ENCODE results near the gene SH3RF3. TPM values are rescaled to one million over a fixed set of nuclear protein-coding genes. Genes with fewer than 3 reads are reported as not detected.

SH3RF3 gene
- total RNA-seq, 2 donors from 2014 or later, result 37.4 to 61.7 TPM

DNA sequence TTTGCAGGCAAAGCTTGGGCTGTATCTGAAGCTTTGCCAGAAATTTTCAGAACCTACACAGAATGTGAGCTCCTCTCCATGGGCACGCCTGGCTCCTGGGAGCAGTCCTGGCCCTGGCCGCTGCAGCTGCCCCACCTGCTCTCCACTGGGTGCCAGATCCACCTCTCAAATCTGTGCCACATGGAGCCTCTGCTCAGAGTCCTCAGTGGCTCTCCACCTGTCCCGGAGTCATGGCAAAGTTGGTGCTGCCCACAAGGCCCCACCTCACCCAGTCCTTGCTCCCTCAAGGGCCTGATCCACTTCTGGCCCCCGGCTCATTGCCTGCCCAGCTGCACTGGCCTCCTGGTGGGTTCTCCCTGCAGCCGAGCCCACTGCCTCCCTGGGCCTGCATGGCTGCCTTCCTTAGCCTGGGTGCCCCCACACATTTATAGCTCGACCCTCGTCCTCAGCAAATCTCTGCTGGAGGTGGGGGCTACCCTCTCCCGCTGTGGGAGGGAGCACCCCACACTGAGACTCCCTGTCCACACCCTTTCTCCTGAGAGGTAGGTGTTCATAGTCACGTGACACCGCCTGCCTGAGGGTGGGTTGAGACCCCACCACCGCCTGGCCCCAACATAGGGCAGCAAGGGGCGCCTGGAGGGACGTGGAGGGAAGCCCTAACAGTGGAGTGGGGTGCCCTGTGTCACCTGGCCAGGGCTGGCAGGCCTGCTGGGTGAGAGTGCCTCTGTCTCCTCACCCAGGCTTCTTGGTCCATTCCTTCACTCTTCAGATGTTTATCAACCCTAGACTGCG is 224.1 kb downstream of the SH3RF3 start:
- Histone ChIP-seq H3K36me3 (no peaks in the 10 kb centered on the region), H3K27ac (no peak overlapping the region), H3K4me1 (ENCODE audit: control insufficient read depth in 1 of 2, low read depth in 2 of 2) (peaks cover 26 to 50% of the 10 kb centered on the region in 2 donors), H3K27me3 (replicated peaks; ENCODE audit: insufficient read depth) (no peaks in the 10 kb centered on the region), H3K9me3 (no peaks in the 10 kb centered on the region), H3K4me3 (no peak overlapping the region)
- no peak for DNase-seq (ENCODE audit: low spot score)
- TF ChIP-seq, protein P1, sequence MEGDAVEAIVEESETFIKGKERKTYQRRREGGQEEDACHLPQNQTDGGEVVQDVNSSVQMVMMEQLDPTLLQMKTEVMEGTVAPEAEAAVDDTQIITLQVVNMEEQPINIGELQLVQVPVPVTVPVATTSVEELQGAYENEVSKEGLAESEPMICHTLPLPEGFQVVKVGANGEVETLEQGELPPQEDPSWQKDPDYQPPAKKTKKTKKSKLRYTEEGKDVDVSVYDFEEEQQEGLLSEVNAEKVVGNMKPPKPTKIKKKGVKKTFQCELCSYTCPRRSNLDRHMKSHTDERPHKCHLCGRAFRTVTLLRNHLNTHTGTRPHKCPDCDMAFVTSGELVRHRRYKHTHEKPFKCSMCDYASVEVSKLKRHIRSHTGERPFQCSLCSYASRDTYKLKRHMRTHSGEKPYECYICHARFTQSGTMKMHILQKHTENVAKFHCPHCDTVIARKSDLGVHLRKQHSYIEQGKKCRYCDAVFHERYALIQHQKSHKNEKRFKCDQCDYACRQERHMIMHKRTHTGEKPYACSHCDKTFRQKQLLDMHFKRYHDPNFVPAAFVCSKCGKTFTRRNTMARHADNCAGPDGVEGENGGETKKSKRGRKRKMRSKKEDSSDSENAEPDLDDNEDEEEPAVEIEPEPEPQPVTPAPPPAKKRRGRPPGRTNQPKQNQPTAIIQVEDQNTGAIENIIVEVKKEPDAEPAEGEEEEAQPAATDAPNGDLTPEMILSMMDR (IDR thresholded peaks at IDR 0.05), result no peak
- ATAC-seq (ENCODE audit: insufficient number of reproducible peaks, low FRiP score, low read depth), result no peak

DNA sequence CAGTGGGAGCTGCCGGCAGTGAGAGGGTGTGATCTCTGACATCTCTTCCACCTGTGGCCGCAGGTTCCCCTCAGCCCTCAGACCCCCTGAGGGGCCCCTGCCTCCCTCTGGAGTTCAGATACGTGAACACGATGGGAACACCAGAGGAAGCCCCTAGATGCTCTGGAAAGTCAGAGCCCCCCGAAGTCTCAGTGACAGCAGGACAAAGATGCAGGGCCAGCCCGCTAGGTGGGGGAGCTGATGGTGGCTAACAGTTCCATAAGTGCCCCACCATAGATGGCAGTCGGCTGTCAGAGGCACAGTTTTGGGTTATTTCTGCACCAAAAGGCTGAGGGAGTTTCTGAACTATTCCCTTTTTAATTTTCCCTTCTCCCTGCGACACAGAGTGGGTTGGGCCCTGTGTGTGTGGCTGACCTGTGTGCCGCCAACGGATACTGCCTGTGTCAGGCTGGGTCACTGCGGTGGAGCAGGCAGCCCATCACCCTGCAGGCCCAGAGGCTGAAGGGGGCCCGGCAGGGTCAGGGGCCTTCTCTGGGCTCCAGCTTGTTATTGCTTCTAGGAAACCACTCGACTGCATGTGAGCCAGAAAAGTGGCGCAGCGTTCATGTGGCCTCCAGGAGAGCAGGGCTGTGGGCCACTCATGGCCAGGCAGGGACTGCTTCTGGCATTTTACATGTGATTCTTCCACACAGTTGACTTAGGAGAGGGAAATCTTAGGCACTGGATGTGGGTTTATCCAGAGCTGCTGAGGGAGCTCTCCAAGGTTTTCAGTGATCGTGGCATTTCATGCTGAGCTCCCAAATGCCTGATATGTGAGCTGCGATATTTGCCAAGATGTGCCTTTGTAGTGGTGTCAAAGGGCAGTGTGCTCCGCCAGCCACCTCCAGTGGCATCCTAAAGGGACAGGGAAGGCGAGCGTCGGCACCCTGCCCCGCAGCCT is 225.1 kb downstream of the SH3RF3 start:
- no peak overlapping the region for H3K27ac ChIP-seq
- TF ChIP-seq, protein P1 (IDR thresholded peaks at IDR 0.05), result no peak
- H3K9me3 ChIP-seq, result no peaks in the 10 kb centered on the region
- peaks cover 26 to 40% of the 10 kb centered on the region in 2 donors for H3K4me1 ChIP-seq (ENCODE audit: control insufficient read depth in 1 of 2, low read depth in 2 of 2)
- H3K36me3 ChIP-seq, result no peaks in the 10 kb centered on the region
- DNase-seq (ENCODE audit: low spot score) (no peak), ATAC-seq (ENCODE audit: insufficient number of reproducible peaks, low FRiP score, low read depth) (no peak)
- no peaks in the 10 kb centered on the region for H3K27me3 ChIP-seq (replicated peaks; ENCODE audit: insufficient read depth)
- H3K4me3 ChIP-seq, result no peak overlapping the region

- TF ChIP-seq, protein P1 (IDR thresholded peaks at IDR 0.05), result no peak
- peaks cover 14 to 27% of the 10 kb centered on the region in 2 donors for H3K4me1 ChIP-seq (ENCODE audit: control insufficient read depth in 1 of 2, low read depth in 2 of 2)
- no peak overlapping the region for H3K4me3 ChIP-seq
- peaks cover 3% of the 10 kb centered on the region for H3K9me3 ChIP-seq
- no peak overlapping the region for H3K27ac ChIP-seq
- H3K27me3 ChIP-seq (replicated peaks; ENCODE audit: insufficient read depth), result no peaks in the 10 kb centered on the region
- no peaks in the 10 kb centered on the region for H3K36me3 ChIP-seq
- no peak for DNase-seq (ENCODE audit: low spot score)
- no peak for ATAC-seq (ENCODE audit: insufficient number of reproducible peaks, low FRiP score, low read depth)
These were observed 226.3 kb downstream of the SH3RF3 start for GRCh38 chr2:109355192-109355843.

DNA sequence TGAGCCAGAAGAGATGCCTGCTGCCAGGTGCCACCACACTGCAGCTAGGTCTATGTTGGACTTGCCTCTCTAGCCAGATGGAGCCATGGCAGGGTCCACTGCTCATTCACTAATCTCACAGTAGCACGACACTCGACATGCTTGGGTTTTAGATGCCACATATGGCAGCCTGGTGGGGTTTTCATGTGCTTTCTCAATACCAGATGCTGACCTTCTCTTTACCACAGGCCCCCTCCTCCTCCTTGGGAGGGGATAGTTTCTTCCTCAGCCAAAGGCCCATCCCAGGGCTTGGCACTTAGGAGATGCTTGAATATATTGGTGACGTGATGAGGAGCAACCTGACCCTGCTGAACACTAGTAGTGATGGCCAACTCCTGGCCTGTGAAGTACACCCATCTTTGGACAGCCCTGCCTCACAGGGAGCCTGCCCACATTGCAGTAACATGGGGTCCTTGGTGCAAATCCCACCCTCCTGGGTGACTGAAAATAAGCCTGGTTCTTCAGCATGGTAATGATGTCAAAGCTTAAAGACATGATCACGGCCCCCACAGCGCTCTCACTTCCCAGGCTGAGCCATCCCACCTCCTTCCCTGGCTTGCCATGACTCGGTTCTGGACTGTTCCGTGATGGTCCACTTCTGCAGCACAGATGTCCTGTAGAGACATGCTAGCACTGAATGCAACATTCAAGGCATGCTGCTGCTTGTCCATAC is 227.5 kb downstream of the SH3RF3 start:
- H3K4me1 ChIP-seq (ENCODE audit: control insufficient read depth in 1 of 2, low read depth in 2 of 2), result peaks cover 3 to 16% of the 10 kb centered on the region in 2 donors
- no peak overlapping the region for H3K4me3 ChIP-seq
- ATAC-seq (ENCODE audit: insufficient number of reproducible peaks, low FRiP score, low read depth), result no peak
- no peak overlapping the region for H3K27ac ChIP-seq
- H3K27me3 ChIP-seq (replicated peaks; ENCODE audit: insufficient read depth), result no peaks in the 10 kb centered on the region
- DNase-seq (ENCODE audit: low spot score), result no peak
- H3K9me3 ChIP-seq, result peaks cover 6% of the 10 kb centered on the region
- no peaks in the 10 kb centered on the region for H3K36me3 ChIP-seq
- TF ChIP-seq, protein P1 (IDR thresholded peaks at IDR 0.05), result no peak

Data from thoracic aorta (tissue), 2 donors.